NCI-H2227 (cell line): Measurements from ENCODE around the gene PGGHG.

Experiments used
- DNase-seq: peaks from one replicate; lab custom pipeline; 2025; ENCODE audit not compliant: unreplicated experiment; lab: John Stamatoyannopoulos, UW

The PGGHG gene

DNA sequence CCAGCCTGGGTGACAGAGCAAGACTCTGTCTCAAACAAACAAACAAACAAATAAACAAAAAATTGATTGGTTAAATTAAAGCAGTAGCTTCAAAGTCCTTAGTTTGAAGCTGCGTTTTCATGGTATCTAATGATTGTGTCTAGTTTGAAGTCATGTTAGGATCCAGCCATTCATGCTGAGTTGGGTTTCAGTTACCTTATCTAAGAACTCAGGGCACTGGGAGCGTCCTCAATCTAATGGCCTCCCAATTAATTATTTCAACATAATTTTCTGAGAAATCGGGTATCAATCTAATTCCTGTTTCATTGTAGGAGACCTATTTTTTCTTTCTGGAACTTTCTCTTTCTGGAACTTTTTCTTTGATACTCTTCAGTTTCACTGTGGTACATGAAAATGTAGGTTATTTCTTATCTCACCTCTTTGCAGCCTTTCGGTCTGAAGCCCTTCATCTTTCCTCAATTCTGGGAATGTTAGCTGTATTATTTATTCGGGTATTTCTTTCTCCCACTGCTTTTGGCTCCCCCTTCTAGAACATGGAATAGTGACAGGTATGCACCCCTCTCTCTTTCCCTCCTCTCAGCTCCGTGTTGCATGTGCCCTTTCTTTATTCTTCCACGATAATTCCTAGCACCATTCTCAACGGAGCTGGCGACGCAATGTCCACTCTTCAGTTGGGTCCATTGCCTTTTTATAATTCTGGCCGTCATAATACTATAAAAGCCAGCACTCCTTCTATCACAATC, 56.1 kb downstream of the PGGHG start:
- DNase-seq = no peak
